HepG2 (cell line): ENCODE results near the gene ALPK3. TPM values are rescaled to one million over a fixed set of nuclear protein-coding genes. Genes with fewer than 3 reads are reported as not detected.

Experiments used
- BCL6 ChIP-seq: IDR thresholded peaks from 2 replicates; pipeline ENCODE4 v1.6.1; 2016; ENCODE audit warnings: missing genetic modification reagents, missing compliant biosample characterization
- ELF3 ChIP-seq: IDR thresholded peaks from 2 replicates; pipeline ENCODE4 v1.6.1; 2016; ENCODE audit warnings: missing genetic modification reagents, missing compliant biosample characterization
- HOXD1 ChIP-seq: sonication (generic); formaldehyde crosslinking; IDR thresholded peaks from 2 replicates; pipeline ENCODE4 v1.5.0; 2020; ENCODE audit warnings: missing genetic modification reagents
- MEIS1 ChIP-seq: sonication (generic); formaldehyde crosslinking; IDR thresholded peaks from 2 replicates; pipeline ENCODE4 v1.9.0; 2021; ENCODE audit warnings: mild to moderate bottlenecking, missing genetic modification reagents, moderate library complexity, borderline replicate concordance
- ZFP36 ChIP-seq: fragments of 150-350 bp; IDR thresholded peaks from 2 replicates; pipeline ENCODE4 v1.6.1; 2018; ENCODE audit warnings: borderline replicate concordance, low read length, low read depth; ENCODE audit not compliant: partially characterized antibody
- ZNF136 ChIP-seq: sonication (generic); formaldehyde crosslinking; IDR thresholded peaks from 2 replicates; pipeline ENCODE4 v1.8.1; 2022; ENCODE audit warnings: low read depth, mild to moderate bottlenecking, moderate library complexity, missing genetic modification reagents
- polyA plus RNA-seq, 8 experiments: library from polyadenylated mRNA; depleted of rRNA in 3 of 8; stranded (reverse) in 7 of 8; unstranded in 1 of 8; fragments of >200 nt; fragmentation: Illumina TruSeq in 4 of 8; extraction: Trizol in 4 of 8; gene quantifications; 2 replicates each; pipeline versions ENCODE4 v1.2.1 to v1.2.3, GENCODE V29; 2011 to 2016; ENCODE audit warnings: low read depth in 4 of 8, missing spikeins in 1 of 8, mixed read lengths in 1 of 8; ENCODE audit not compliant: insufficient read depth in 1 of 8
- total RNA-seq, 5 experiments: library from RNA; depleted of rRNA; stranded (reverse); fragments of >200 nt; fragmentation: Illumina TruSeq; extraction: Trizol; gene quantifications; 2 replicates each; pipeline ENCODE4 v1.2.3, GENCODE V29; 2016; ENCODE audit warnings: low read depth in 1 of 5
- TF ChIP-seq, protein P1 (sequence below), 2 experiments: fragments of 450-650 bp in 1 of 2; sonication (generic) in 1 of 2; formaldehyde crosslinking in 1 of 2; IDR thresholded peaks; 2 replicates each; pipeline versions ENCODE4 v1.6.1 to v1.8.0; 2016 to 2022; ENCODE audit warnings: antibody characterized with exemption in 1 of 2, mild to moderate bottlenecking in 1 of 2, missing genetic modification reagents in 1 of 2
- TF ChIP-seq, protein P2 (sequence below): sonication (generic); formaldehyde crosslinking; IDR thresholded peaks from 2 replicates; pipeline ENCODE4 v1.8.0; 2022; ENCODE audit warnings: low read depth, missing genetic modification reagents

ALPK3 gene
- total and polyA plus RNA-seq, 2 of the 13 experiments (the other 11 are each of a cell fraction or from before 2014, with no cell fraction given), result 0.04 to 0.42 TPM

DNA sequence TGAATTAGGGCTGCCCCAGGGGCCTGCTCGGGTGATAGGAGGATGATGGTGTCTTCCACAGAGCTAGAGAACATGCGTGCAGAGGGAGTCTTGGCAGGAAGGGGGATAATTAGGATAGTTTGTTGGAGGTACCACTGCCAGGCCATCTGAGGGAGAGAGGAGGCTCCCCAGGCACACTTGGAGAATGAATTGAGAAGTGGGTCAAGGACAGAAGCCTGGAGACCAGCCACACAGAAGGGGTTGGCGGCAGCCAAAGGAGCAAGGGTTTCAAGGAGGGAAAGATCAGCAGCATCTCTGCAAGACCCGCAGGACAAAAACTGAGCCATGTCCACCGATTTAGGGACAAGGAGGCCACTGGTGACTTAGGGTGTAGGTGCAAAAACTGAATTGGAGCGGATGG, 74.2 kb downstream of the ALPK3 start (continued):
- TF ChIP-seq, protein P1, sequence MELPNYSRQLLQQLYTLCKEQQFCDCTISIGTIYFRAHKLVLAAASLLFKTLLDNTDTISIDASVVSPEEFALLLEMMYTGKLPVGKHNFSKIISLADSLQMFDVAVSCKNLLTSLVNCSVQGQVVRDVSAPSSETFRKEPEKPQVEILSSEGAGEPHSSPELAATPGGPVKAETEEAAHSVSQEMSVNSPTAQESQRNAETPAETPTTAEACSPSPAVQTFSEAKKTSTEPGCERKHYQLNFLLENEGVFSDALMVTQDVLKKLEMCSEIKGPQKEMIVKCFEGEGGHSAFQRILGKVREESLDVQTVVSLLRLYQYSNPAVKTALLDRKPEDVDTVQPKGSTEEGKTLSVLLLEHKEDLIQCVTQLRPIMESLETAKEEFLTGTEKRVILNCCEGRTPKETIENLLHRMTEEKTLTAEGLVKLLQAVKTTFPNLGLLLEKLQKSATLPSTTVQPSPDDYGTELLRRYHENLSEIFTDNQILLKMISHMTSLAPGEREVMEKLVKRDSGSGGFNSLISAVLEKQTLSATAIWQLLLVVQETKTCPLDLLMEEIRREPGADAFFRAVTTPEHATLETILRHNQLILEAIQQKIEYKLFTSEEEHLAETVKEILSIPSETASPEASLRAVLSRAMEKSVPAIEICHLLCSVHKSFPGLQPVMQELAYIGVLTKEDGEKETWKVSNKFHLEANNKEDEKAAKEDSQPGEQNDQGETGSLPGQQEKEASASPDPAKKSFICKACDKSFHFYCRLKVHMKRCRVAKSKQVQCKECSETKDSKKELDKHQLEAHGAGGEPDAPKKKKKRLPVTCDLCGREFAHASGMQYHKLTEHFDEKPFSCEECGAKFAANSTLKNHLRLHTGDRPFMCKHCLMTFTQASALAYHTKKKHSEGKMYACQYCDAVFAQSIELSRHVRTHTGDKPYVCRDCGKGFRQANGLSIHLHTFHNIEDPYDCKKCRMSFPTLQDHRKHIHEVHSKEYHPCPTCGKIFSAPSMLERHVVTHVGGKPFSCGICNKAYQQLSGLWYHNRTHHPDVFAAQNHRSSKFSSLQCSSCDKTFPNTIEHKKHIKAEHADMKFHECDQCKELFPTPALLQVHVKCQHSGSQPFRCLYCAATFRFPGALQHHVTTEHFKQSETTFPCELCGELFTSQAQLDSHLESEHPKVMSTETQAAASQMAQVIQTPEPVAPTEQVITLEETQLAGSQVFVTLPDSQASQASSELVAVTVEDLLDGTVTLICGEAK (IDR thresholded peaks at IDR 0.05), result no peak
- TF ChIP-seq, protein P1 (CRISPR knock-in tag; IDR thresholded peaks at IDR 0.05), result no peak
- TF ChIP-seq MEIS1 (CRISPR knock-in tag), result no peak
- TF ChIP-seq HOXD1 (CRISPR knock-in tag), result no peak
- TF ChIP-seq ELF3, result no peak
- TF ChIP-seq ZNF136 (CRISPR knock-in tag), result no peak
- TF ChIP-seq ZFP36, result no peak
- no peak for TF ChIP-seq BCL6 (CRISPR knock-in tag)
- TF ChIP-seq, protein P2, sequence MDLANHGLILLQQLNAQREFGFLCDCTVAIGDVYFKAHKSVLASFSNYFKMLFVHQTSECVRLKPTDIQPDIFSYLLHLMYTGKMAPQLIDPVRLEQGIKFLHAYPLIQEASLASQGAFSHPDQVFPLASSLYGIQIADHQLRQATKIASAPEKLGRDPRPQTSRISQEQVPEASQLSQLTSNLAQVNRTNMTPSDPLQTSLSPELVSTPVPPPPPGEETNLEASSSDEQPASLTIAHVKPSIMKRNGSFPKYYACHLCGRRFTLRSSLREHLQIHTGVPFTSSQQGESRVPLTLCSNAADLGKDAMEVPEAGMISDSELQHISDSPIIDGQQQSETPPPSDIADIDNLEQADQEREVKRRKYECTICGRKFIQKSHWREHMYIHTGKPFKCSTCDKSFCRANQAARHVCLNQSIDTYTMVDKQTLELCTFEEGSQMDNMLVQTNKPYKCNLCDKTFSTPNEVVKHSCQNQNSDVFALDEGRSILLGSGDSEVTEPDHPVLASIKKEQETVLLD (CRISPR knock-in tag), result no peak
